Endothelial cell of umbilical vein (primary cell): ENCODE data around the gene SUGCT.

Experiments used
- EZH2 ChIP-seq: IDR thresholded peaks from 2 replicates; pipeline ENCODE4 v1.6.1; 2012; ENCODE audit warnings: borderline replicate concordance, low read depth, mild to moderate bottlenecking, moderate library complexity, low read length, inconsistent platforms; ENCODE audit not compliant: severe bottlenecking
- FOS ChIP-seq: IDR thresholded peaks from 2 replicates; pipeline ENCODE4 v1.6.1; 2011; ENCODE audit warnings: mild to moderate bottlenecking, low read length, moderate library complexity, borderline replicate concordance; ENCODE audit not compliant: insufficient read depth
- GATA2 ChIP-seq: IDR thresholded peaks from 2 replicates; pipeline ENCODE4 v1.7.0; 2011; ENCODE audit warnings: low read depth, mild to moderate bottlenecking, moderate library complexity, mixed read lengths, low read length; ENCODE audit not compliant: insufficient read length, insufficient read depth
- MYC ChIP-seq: IDR thresholded peaks from one replicate; pipeline ENCODE4 v1.6.1; 2011; ENCODE audit warnings: mild to moderate bottlenecking, low read depth, low read length
- POLR2A ChIP-seq: IDR thresholded peaks from 2 replicates; pipeline ENCODE4 v1.6.1; 2012; ENCODE audit warnings: low read depth, mild to moderate bottlenecking, control low read depth, low read length
- POLR2AphosphoS5 ChIP-seq: IDR thresholded peaks from 2 replicates; pipeline ENCODE4 v1.6.1; 2012; ENCODE audit warnings: low read depth, mild to moderate bottlenecking, control low read depth, low read length, moderate library complexity; ENCODE audit not compliant: insufficient read depth
- TF ChIP-seq, protein P1 (sequence below), 2 donors: IDR thresholded peaks; 1 replicate in 1 of 2; 2 replicates in 1 of 2; pipeline ENCODE4 v1.5.1; 2011; ENCODE audit warnings: low read length in 2 of 2, mild to moderate bottlenecking in 2 of 2, moderate library complexity in 2 of 2, control low read depth in 1 of 2, inconsistent platforms in 1 of 2, low read depth in 1 of 2; ENCODE audit not compliant: insufficient read depth in 1 of 2; ENCODE audit errors: extremely low read depth in 1 of 2
- TF ChIP-seq, protein P2 (sequence below): IDR thresholded peaks from 2 replicates; pipeline ENCODE4 v1.6.1; 2011; ENCODE audit not compliant: insufficient read depth, insufficient read length

DNA sequence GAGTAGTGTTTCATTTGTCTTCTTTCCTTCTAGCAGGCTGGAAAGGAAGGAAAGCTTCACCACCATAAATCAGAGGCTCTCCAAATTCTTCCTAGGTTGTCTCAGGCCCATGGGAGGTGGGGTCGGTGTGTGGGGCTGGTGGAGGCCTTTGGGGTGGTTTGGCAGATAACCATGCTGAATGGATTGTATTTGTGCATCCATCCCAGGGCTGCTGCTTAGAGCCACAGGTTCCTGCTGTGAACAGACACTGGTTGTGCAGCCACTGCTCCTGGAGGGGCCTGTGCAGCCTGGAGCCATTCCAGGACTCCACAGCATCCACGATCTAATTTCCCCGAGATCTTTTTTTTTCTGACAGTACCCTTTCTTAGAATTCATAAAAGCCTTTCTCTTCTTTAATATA is 741.8 kb downstream of the SUGCT start:
- TF ChIP-seq EZH2 (no peak), POLR2A (no peak), MYC (no peak), GATA2 (no peak), POLR2AphosphoS5 (no peak), FOS (no peak)
- TF ChIP-seq, protein P1, sequence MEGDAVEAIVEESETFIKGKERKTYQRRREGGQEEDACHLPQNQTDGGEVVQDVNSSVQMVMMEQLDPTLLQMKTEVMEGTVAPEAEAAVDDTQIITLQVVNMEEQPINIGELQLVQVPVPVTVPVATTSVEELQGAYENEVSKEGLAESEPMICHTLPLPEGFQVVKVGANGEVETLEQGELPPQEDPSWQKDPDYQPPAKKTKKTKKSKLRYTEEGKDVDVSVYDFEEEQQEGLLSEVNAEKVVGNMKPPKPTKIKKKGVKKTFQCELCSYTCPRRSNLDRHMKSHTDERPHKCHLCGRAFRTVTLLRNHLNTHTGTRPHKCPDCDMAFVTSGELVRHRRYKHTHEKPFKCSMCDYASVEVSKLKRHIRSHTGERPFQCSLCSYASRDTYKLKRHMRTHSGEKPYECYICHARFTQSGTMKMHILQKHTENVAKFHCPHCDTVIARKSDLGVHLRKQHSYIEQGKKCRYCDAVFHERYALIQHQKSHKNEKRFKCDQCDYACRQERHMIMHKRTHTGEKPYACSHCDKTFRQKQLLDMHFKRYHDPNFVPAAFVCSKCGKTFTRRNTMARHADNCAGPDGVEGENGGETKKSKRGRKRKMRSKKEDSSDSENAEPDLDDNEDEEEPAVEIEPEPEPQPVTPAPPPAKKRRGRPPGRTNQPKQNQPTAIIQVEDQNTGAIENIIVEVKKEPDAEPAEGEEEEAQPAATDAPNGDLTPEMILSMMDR (IDR thresholded peaks at IDR 0.05; ENCODE audit: extremely low read depth in 1 of 2, insufficient read depth in 1 of 2, low read depth in 1 of 2, low read length in 2 of 2), result no peak
- TF ChIP-seq, protein P2, sequence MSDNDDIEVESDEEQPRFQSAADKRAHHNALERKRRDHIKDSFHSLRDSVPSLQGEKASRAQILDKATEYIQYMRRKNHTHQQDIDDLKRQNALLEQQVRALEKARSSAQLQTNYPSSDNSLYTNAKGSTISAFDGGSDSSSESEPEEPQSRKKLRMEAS, result no peak
